B cell (primary cell): ENCODE data around the gene PHF12. TPM values are rescaled to one million over a fixed set of nuclear protein-coding genes. Genes with fewer than 3 reads are reported as not detected.

Experiments used
- ATAC-seq: fragments of 200-7000 bp; cut with Tn5 transposase; one replicate; pipeline ENCODE4 v1.10.0; 2021; ENCODE audit warnings: low read depth, mild to moderate bottlenecking, moderate number of reproducible peaks, moderate library complexity
- CTCF ChIA-PET: fragments of 350-600 bp; sonication (Branson Sonifier 250); formaldehyde crosslinking; loops from one replicate; lab custom pipeline; 2021; ENCODE audit warnings: antibody characterized with exemption, inconsistent platforms; lab: Charles Lee
- POLR2A ChIA-PET: fragments of 350-600 bp; sonication (Branson Sonifier 250); formaldehyde crosslinking; loops from one replicate; lab custom pipeline; 2021; ENCODE audit warnings: antibody characterized with exemption; lab: Charles Lee
- DNase-seq: peaks from one replicate; pipeline ENCODE4 v3.0.0; 2013
- H2AFZ ChIP-seq: 2 replicates; pipeline ENCODE4 v1.6.1; 2012; ENCODE audit warnings: mild to moderate bottlenecking, low read depth, low read length; ENCODE audit not compliant: insufficient read depth, poor library complexity, severe bottlenecking
- H3K27ac ChIP-seq, 2 donors: 1 replicate in 1 of 2; 2 replicates in 1 of 2; pipeline ENCODE4 v1.5.1; 2012 to 2013; ENCODE audit warnings: low read length in 2 of 2, mild to moderate bottlenecking in 2 of 2, moderate library complexity in 1 of 2
- H3K27me3 ChIP-seq, 4 experiments: fragments of 200-600 bp in 1 of 4; sonication (generic) in 1 of 4; replicated peaks in 1 of 4; 1 replicate in 2 of 4; 2 replicates in 2 of 4; pipeline versions ENCODE4 v1.6.1 to v1.7.0; 2013 to 2016; ENCODE audit warnings: low read length in 3 of 4, mild to moderate bottlenecking in 2 of 4, mixed read lengths in 1 of 4, moderate library complexity in 1 of 4; ENCODE audit not compliant: insufficient read depth in 4 of 4, control insufficient read depth in 3 of 4; ENCODE audit errors: control extremely low read depth in 1 of 4
- H3K36me3 ChIP-seq, 2 experiments: replicated peaks in 1 of 2; 1 replicate in 1 of 2; 2 replicates in 1 of 2; pipeline versions ENCODE4 v1.6.1 to v1.7.1; 2013; ENCODE audit warnings: low read length in 1 of 2; ENCODE audit not compliant: insufficient read depth in 2 of 2, control insufficient read depth in 1 of 2; ENCODE audit errors: control extremely low read depth in 1 of 2, extremely low read depth in 1 of 2
- H3K4me1 ChIP-seq, 2 donors: fragments of 200-600 bp in 1 of 2; sonication (generic) in 1 of 2; 1 replicate in 1 of 2; 2 replicates in 1 of 2; pipeline versions ENCODE4 v1.5.1 to v1.6.1; 2013 to 2017; ENCODE audit warnings: low read length in 2 of 2; ENCODE audit not compliant: control insufficient read depth in 2 of 2, insufficient read depth in 2 of 2
- H3K4me2 ChIP-seq: replicated peaks from 2 replicates; pipeline ENCODE3; 2012; ENCODE audit warnings: mild to moderate bottlenecking, low read depth, low read length; ENCODE audit not compliant: poor library complexity, severe bottlenecking
- H3K4me3 ChIP-seq, 5 experiments: fragments of 200-600 bp in 1 of 5; sonication (generic) in 1 of 5; 1 replicate in 3 of 5; 2 replicates in 2 of 5; pipeline versions ENCODE4 v1.5.1 to v1.7.0; 2011 to 2016; ENCODE audit warnings: low read length in 4 of 5, mild to moderate bottlenecking in 4 of 5, low read depth in 2 of 5, control low read depth in 1 of 5, moderate library complexity in 1 of 5; ENCODE audit not compliant: insufficient read depth in 1 of 5; ENCODE audit errors: control extremely low read depth in 1 of 5, extremely low read depth in 1 of 5
- H3K79me2 ChIP-seq: fragments of 200-600 bp; sonication (generic); one replicate; pipeline ENCODE4 v1.6.0; 2016; ENCODE audit warnings: low read length; ENCODE audit not compliant: control insufficient read depth, insufficient read depth
- H3K9ac ChIP-seq: fragments of 200-600 bp; sonication (generic); 2 replicates; pipeline ENCODE4 v1.6.1; 2017; ENCODE audit warnings: mild to moderate bottlenecking, low read length, moderate library complexity
- H3K9me3 ChIP-seq, 3 donors: one replicate each; pipeline versions ENCODE4 v1.6.1 to v1.7.1; 2013; ENCODE audit warnings: low read length in 2 of 3; ENCODE audit not compliant: control insufficient read depth in 2 of 3, insufficient read depth in 1 of 3; ENCODE audit errors: control extremely low read depth in 1 of 3
- H4K20me1 ChIP-seq: 2 replicates; pipeline ENCODE4 v1.6.0; 2012; ENCODE audit warnings: mild to moderate bottlenecking, low read length; ENCODE audit not compliant: insufficient read depth, control insufficient read depth, poor library complexity, severe bottlenecking
- H3K27ac Mint-ChIP-seq: one replicate; pipeline ENCODE4 v1.8.0; 2021; ENCODE audit warnings: mixed read lengths
- H3K27me3 Mint-ChIP-seq: one replicate; pipeline ENCODE4 v1.8.0; 2021; ENCODE audit warnings: mixed read lengths
- H3K4me1 Mint-ChIP-seq: one replicate; pipeline ENCODE4 v1.8.0; 2021; ENCODE audit warnings: mixed read lengths
- H3K4me3 Mint-ChIP-seq: one replicate; pipeline ENCODE4 v1.8.0; 2021; ENCODE audit warnings: mixed read lengths
- H3K9me3 Mint-ChIP-seq: one replicate; pipeline ENCODE4 v1.8.0; 2022; ENCODE audit warnings: mixed read lengths; ENCODE audit not compliant: insufficient read depth
- EZH2 ChIP-seq: IDR thresholded peaks from 2 replicates; pipeline ENCODE4 v1.6.1; 2012; ENCODE audit warnings: borderline replicate concordance, low read depth, mild to moderate bottlenecking, moderate library complexity, low read length; ENCODE audit not compliant: insufficient read depth, poor library complexity, severe bottlenecking
- WGBS: methylation state at CpG from one replicate; pipeline ENCODE4 v1.1.5; 2013; ENCODE audit warnings: missing lambda C conversion rate; ENCODE audit not compliant: insufficient coverage; 5-methylcytosine and 5-hydroxymethylcytosine counted together
- intact Hi-C: fragments of 100-400 bp; cut with micrococcal nuclease; formaldehyde crosslinking; loops from one replicate; pipeline ENCODE4 v1.10.0; 2022
- polyA plus RNA-seq: library from polyadenylated mRNA; depleted of rRNA; stranded (reverse); fragments of >200 nt; gene quantifications from 2 replicates; pipeline ENCODE4 v1.2.3, GENCODE V29; 2012
- total RNA-seq, 2 donors: library from RNA; stranded (reverse); fragments of 120-200 nt in 1 of 2; gene quantifications; 1 replicate in 1 of 2; 2 replicates in 1 of 2; pipeline versions ENCODE4 v1.2.3 to v1.2.4, GENCODE V29; 2013 to 2022
- TF ChIP-seq, protein P1 (sequence below): fragments of 200-600 bp; IDR thresholded peaks from one replicate; pipeline ENCODE4 v1.8.0; 2022; ENCODE audit warnings: antibody characterized with exemption, mild to moderate bottlenecking

PHF12 gene
- total and polyA plus RNA-seq, 2 donors (not counting 1 experiment from before 2014, with no cell fraction given): 116 to 140 TPM

DNA sequence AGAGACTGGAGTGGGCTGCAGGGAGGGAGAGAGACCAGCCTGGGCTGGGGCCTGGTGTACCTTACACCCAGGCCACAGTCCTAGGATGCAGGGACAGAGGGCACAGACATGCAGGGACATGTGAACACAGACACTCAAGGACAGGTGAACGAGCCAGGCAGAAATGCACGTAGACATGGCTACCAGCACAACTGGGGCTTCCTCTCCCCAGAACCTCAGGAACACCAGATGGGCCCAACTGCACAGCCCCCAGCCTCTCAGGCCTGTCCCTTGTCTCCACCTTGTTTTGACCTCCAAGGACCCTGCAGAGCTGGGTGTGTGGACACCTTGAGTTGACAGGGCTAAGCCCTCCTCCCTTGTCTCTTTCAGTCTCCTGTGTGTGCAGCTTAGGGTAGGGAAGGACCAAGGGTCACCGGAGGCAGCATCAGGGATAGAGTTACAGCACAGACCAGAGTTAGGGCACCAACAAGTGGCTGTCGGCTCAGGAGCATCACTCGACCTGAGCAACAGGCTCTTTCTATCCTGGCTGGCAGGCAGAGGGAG is 45.3 kb upstream of the PHF12 start:
- Histone ChIP-seq H3K27ac (no peak overlapping the region), H3K4me3 (no peak overlapping the region), H3K9me3 (no peaks in the 10 kb centered on the region), H3K27me3 (peaks cover 0 to 20% (median 1%) of the 10 kb centered on the region in 4 experiments), H3K36me3 (no peaks in the 10 kb centered on the region), H3K9ac (no peak overlapping the region), H3K4me2 (no peak overlapping the region), H2AFZ (no peak overlapping the region), H3K79me2 (no peaks in the 10 kb centered on the region), H3K4me1 (no peaks in the 10 kb centered on the region), H4K20me1 (no peaks in the 10 kb centered on the region)
- ChIA-PET CTCF (no interaction called here), POLR2A (no interaction called here)
- Mint-ChIP-seq H3K4me1 (no peaks in the 10 kb centered on the region), H3K27ac (no peak overlapping the region), H3K9me3 (no peaks in the 10 kb centered on the region), H3K4me3 (no peak overlapping the region), H3K27me3 (peaks cover 32% of the 10 kb centered on the region)
- DNase-seq (no peak), ATAC-seq (no peak)
- TF ChIP-seq EZH2: no peak
- TF ChIP-seq, protein P1, sequence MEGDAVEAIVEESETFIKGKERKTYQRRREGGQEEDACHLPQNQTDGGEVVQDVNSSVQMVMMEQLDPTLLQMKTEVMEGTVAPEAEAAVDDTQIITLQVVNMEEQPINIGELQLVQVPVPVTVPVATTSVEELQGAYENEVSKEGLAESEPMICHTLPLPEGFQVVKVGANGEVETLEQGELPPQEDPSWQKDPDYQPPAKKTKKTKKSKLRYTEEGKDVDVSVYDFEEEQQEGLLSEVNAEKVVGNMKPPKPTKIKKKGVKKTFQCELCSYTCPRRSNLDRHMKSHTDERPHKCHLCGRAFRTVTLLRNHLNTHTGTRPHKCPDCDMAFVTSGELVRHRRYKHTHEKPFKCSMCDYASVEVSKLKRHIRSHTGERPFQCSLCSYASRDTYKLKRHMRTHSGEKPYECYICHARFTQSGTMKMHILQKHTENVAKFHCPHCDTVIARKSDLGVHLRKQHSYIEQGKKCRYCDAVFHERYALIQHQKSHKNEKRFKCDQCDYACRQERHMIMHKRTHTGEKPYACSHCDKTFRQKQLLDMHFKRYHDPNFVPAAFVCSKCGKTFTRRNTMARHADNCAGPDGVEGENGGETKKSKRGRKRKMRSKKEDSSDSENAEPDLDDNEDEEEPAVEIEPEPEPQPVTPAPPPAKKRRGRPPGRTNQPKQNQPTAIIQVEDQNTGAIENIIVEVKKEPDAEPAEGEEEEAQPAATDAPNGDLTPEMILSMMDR: no peak
- WGBS: 63% methylated on average over 5 of the region's 5 CpGs
- intact Hi-C loops: no loop called here

- H3K27me3 Mint-ChIP-seq: peaks cover 18% of the 10 kb centered on the region
- no peak overlapping the region for H3K4me2 ChIP-seq
Observed at GRCh38 chr17:28993645-28994426, 42.5 kb upstream of the PHF12 start.

More at GRCh38 chr17:28993645-28994426, 42.5 kb upstream of the PHF12 start:
- WGBS: 93% methylated on average over 13 of the region's 13 CpGs
- no peaks in the 10 kb centered on the region for H3K4me1 Mint-ChIP-seq
- H3K27ac Mint-ChIP-seq: no peak overlapping the region
- peaks cover 0 to 12% (median 1%) of the 10 kb centered on the region in 4 experiments for H3K27me3 ChIP-seq
- no peak overlapping the region for H3K4me3 Mint-ChIP-seq
- DNase-seq: no peak
- H3K9ac ChIP-seq: no peak overlapping the region
- H3K9me3 ChIP-seq: no peaks in the 10 kb centered on the region
- no peak overlapping the region for H3K27ac ChIP-seq
- ChIA-PET POLR2A (no interaction called here), CTCF (interaction anchor here (0.7 to 1.2 kb wide), 3 partner anchors 28 to 762 kb away, joined by 3 read pairs; no protein-coding TSS in a partner anchor)
- no peaks in the 10 kb centered on the region for H4K20me1 ChIP-seq
- intact Hi-C loops: no loop called here
- ATAC-seq: no peak
- TF ChIP-seq, protein P1: no peak
- no peak for TF ChIP-seq EZH2
- H3K79me2 ChIP-seq: no peaks in the 10 kb centered on the region
- H2AFZ ChIP-seq: no peak overlapping the region
- no peaks in the 10 kb centered on the region for H3K36me3 ChIP-seq
- no peaks in the 10 kb centered on the region for H3K4me1 ChIP-seq
- no peak overlapping the region for H3K4me3 ChIP-seq
- H3K9me3 Mint-ChIP-seq: no peaks in the 10 kb centered on the region
